Astrocyte (in vitro differentiated cells and primary cell): Measurements from ENCODE around the gene KLHDC10.

Experiments
- CTCF ChIP-seq: IDR thresholded peaks from 2 replicates; pipeline ENCODE4 v1.5.1; 2011; ENCODE audit warnings: low read depth, mild to moderate bottlenecking, inconsistent platforms, low read length, moderate library complexity; ENCODE audit not compliant: insufficient read depth
- EZH2 ChIP-seq: IDR thresholded peaks from 2 replicates; pipeline ENCODE4 v1.6.1; 2012; ENCODE audit warnings: mild to moderate bottlenecking, low read length, inconsistent platforms; ENCODE audit not compliant: insufficient read depth

- no peak for TF ChIP-seq CTCF
- no peak for TF ChIP-seq EZH2
Observed at GRCh38 chr7:130022623-130023175, 47.6 kb upstream of the KLHDC10 start.
